Endothelial cell of umbilical vein (primary cell): Measurements from ENCODE around the gene SRPK2.

Experiments used
- EZH2 ChIP-seq: IDR thresholded peaks from 2 replicates; pipeline ENCODE4 v1.6.1; 2012; ENCODE audit warnings: borderline replicate concordance, low read depth, mild to moderate bottlenecking, moderate library complexity, low read length, inconsistent platforms; ENCODE audit not compliant: severe bottlenecking
- FOS ChIP-seq: IDR thresholded peaks from 2 replicates; pipeline ENCODE4 v1.6.1; 2011; ENCODE audit warnings: mild to moderate bottlenecking, low read length, moderate library complexity, borderline replicate concordance; ENCODE audit not compliant: insufficient read depth
- MAX ChIP-seq: IDR thresholded peaks from 2 replicates; pipeline ENCODE4 v1.6.1; 2011; ENCODE audit not compliant: insufficient read depth, insufficient read length
- MYC ChIP-seq: IDR thresholded peaks from one replicate; pipeline ENCODE4 v1.6.1; 2011; ENCODE audit warnings: mild to moderate bottlenecking, low read depth, low read length
- POLR2A ChIP-seq: IDR thresholded peaks from 2 replicates; pipeline ENCODE4 v1.6.1; 2012; ENCODE audit warnings: low read depth, mild to moderate bottlenecking, control low read depth, low read length
- POLR2AphosphoS5 ChIP-seq: IDR thresholded peaks from 2 replicates; pipeline ENCODE4 v1.6.1; 2012; ENCODE audit warnings: low read depth, mild to moderate bottlenecking, control low read depth, low read length, moderate library complexity; ENCODE audit not compliant: insufficient read depth
- TF ChIP-seq, protein P1 (sequence below), 2 donors: IDR thresholded peaks; 1 replicate in 1 of 2; 2 replicates in 1 of 2; pipeline ENCODE4 v1.5.1; 2011; ENCODE audit warnings: low read length in 2 of 2, mild to moderate bottlenecking in 2 of 2, moderate library complexity in 2 of 2, control low read depth in 1 of 2, inconsistent platforms in 1 of 2, low read depth in 1 of 2; ENCODE audit not compliant: insufficient read depth in 1 of 2; ENCODE audit errors: extremely low read depth in 1 of 2

DNA sequence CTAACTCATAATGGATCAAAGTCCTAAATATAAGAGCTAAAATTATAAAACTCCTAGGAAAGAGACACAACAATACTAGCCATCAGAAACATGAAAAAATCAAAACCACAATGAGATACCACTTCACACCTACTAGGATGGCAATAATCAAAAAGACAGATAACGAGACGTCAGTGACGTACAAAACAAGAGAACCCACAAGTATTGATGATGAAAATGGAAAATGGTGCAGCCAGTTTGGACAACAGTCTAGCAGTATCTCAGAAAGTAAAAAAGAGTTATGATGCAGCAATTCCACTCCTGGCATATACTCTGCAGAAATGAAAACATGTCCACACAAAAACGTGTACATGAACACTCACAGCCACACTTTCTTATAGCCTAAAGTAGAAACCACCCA is 173.5 kb downstream of the SRPK2 start:
- TF ChIP-seq, protein P1, sequence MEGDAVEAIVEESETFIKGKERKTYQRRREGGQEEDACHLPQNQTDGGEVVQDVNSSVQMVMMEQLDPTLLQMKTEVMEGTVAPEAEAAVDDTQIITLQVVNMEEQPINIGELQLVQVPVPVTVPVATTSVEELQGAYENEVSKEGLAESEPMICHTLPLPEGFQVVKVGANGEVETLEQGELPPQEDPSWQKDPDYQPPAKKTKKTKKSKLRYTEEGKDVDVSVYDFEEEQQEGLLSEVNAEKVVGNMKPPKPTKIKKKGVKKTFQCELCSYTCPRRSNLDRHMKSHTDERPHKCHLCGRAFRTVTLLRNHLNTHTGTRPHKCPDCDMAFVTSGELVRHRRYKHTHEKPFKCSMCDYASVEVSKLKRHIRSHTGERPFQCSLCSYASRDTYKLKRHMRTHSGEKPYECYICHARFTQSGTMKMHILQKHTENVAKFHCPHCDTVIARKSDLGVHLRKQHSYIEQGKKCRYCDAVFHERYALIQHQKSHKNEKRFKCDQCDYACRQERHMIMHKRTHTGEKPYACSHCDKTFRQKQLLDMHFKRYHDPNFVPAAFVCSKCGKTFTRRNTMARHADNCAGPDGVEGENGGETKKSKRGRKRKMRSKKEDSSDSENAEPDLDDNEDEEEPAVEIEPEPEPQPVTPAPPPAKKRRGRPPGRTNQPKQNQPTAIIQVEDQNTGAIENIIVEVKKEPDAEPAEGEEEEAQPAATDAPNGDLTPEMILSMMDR (IDR thresholded peaks at IDR 0.05; ENCODE audit: extremely low read depth in 1 of 2, insufficient read depth in 1 of 2, low read depth in 1 of 2, low read length in 2 of 2), result no peak
- TF ChIP-seq POLR2A (no peak), EZH2 (no peak), POLR2AphosphoS5 (no peak), MAX (no peak), FOS (no peak), MYC (no peak)
